Colonic mucosa (tissue), 4 donors: ENCODE results near the gene CDC42EP2. TPM values are rescaled to one million over a fixed set of nuclear protein-coding genes. Genes with fewer than 3 reads are reported as not detected.
A peak's percentile ranks its signal among the peaks of the same experiment; 100 is the strongest.

Experiments used
- DNase-seq: peaks from one replicate; pipeline ENCODE4 v3.0.0-alpha.2; 2020
- H3K27ac ChIP-seq: fragments of 200-600 bp; one replicate; pipeline ENCODE4 v1.8.0; 2021
- H3K27me3 ChIP-seq: fragments of 200-600 bp; one replicate; pipeline ENCODE4 v1.8.0; 2021
- H3K36me3 ChIP-seq: fragments of 200-600 bp; one replicate; pipeline ENCODE4 v1.8.0; 2021
- H3K4me1 ChIP-seq: fragments of 200-600 bp; one replicate; pipeline ENCODE4 v1.8.0; 2021; ENCODE audit warnings: mild to moderate bottlenecking
- H3K4me3 ChIP-seq: fragments of 200-600 bp; one replicate; pipeline ENCODE4 v1.8.0; 2021
- H3K9ac ChIP-seq, 2 donors: one replicate each; pipeline ENCODE4 v1.7.0; 2013; ENCODE audit warnings: control low read depth in 2 of 2, low read depth in 2 of 2, low read length in 2 of 2
- H3K9me3 ChIP-seq: fragments of 200-600 bp; one replicate; pipeline ENCODE4 v1.8.0; 2021
- intact Hi-C: fragments of 100-400 bp; cut with DNase I; formaldehyde crosslinking; loops from one replicate; pipeline ENCODE4 v1.14.1; 2022
- total RNA-seq, 2 donors: library from RNA; stranded (reverse); fragmentation: NEBNext Ultra II Directional in 1 of 2; extraction: Animal tissue kit (Norgen Biotek cat#: 25700) in 1 of 2; gene quantifications; one replicate each; pipeline ENCODE4 v1.2.1, GENCODE V29; 2021
- TF ChIP-seq, protein P1 (sequence below): fragments of 200-600 bp; IDR thresholded peaks from one replicate; pipeline ENCODE4 v1.8.0; 2022; ENCODE audit warnings: antibody characterized with exemption, mild to moderate bottlenecking
- donor health status: healthy.
- donor health status: DM: no; HTN: no; CAD: no.
- donor health status: DM: no; HTN: no; CAD: no.

CDC42EP2 gene, protein sequence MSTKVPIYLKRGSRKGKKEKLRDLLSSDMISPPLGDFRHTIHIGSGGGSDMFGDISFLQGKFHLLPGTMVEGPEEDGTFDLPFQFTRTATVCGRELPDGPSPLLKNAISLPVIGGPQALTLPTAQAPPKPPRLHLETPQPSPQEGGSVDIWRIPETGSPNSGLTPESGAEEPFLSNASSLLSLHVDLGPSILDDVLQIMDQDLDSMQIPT
- 10 to 100 TPM in 1 of 2 donors, 1 to 10 TPM in 1; 7.8 to 28.3 TPM for total RNA-seq

DNA sequence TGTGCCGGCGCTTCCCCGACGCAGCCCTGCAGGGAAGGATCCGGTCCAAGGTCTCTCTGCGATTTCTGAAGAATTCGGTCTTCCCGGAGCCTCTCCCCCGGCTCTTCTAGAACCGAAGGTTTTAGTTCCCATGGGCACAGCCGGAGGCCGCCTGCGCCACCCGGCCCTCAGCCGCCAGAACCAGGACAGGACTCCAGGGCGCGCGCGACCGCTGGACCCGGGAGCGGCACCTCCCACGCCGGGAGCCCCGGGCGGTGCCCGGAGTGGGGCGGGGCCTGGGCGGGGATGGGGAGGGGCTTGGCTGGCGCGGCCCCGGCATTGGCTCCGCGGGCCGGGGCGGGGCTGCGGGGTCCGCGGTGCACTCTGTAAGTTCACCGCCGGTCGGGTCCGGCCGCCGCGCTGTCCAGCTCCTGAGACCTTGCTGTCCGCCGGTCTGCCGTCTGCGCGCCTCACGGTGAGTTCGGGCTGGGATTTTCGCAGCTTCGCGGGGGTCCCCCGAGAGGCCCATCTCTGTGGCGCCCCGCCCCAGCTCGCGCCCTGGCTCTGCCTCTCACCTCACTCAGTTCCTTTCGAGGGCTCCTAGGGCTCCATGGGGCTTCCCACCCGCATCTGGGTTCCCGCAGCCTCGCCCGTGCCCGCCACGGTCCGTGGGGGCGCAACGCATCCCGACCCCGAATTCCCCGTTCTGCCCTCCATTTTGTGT, at the start of gene CDC42EP2:
TSS of gene CDC42EP2 (plus strand) at position 366 of the 703 bp plus-strand sequence. CDS start 6,033 bp downstream, outside the sequence.
- H3K27me3 ChIP-seq = no peaks in the 10 kb centered on the region

DNA sequence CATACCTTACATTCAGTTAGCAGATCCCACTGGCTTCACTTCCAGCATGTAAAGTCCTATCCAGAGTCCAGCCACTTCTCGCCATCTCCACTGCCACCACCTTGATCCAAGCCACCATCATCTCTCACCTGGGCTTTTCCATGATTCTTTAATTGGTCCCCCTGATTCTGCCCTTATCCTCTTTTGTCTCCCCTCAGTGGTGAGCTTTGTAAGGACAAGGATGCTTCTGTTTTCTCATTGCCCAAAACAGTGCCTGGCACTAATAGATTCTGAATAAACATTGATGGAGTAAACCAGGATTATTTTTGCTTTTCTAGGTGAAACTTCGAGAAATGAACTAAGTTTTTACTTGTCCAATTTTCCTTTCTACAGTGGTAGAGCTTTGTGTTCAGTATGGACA, 48.5 kb upstream of the CDC42EP2 start:
- DNase-seq = peak; percentile 37
- Histone ChIP-seq H3K4me3 (no peak overlapping the region), H3K27ac (no peak overlapping the region), H3K27me3 (no peaks in the 10 kb centered on the region), H3K36me3 (peaks cover 4% of the 10 kb centered on the region), H3K4me1 (peaks cover 5% of the 10 kb centered on the region), H3K9ac (no peak overlapping the region), H3K9me3 (no peaks in the 10 kb centered on the region)
- TF ChIP-seq, protein P1, sequence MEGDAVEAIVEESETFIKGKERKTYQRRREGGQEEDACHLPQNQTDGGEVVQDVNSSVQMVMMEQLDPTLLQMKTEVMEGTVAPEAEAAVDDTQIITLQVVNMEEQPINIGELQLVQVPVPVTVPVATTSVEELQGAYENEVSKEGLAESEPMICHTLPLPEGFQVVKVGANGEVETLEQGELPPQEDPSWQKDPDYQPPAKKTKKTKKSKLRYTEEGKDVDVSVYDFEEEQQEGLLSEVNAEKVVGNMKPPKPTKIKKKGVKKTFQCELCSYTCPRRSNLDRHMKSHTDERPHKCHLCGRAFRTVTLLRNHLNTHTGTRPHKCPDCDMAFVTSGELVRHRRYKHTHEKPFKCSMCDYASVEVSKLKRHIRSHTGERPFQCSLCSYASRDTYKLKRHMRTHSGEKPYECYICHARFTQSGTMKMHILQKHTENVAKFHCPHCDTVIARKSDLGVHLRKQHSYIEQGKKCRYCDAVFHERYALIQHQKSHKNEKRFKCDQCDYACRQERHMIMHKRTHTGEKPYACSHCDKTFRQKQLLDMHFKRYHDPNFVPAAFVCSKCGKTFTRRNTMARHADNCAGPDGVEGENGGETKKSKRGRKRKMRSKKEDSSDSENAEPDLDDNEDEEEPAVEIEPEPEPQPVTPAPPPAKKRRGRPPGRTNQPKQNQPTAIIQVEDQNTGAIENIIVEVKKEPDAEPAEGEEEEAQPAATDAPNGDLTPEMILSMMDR = no peak
- intact Hi-C loops = no loop called here

More for the DNA sequence above, at the start of gene CDC42EP2:
- intact Hi-C loops = no loop called here
- Histone ChIP-seq H3K9ac (peak within 1 kb of the TSS; percentile 84 to 88), H3K4me3 (peak within 1 kb of the TSS; percentile 58), H3K9me3 (no peaks in the 10 kb centered on the region), H3K36me3 (no peaks in the 10 kb centered on the region), H3K4me1 (peaks cover 8% of the 10 kb centered on the region), H3K27ac (peak within 1 kb of the TSS; percentile 89)
- TF ChIP-seq, protein P1 = no peak
- DNase-seq = peak; percentile 92

DNA sequence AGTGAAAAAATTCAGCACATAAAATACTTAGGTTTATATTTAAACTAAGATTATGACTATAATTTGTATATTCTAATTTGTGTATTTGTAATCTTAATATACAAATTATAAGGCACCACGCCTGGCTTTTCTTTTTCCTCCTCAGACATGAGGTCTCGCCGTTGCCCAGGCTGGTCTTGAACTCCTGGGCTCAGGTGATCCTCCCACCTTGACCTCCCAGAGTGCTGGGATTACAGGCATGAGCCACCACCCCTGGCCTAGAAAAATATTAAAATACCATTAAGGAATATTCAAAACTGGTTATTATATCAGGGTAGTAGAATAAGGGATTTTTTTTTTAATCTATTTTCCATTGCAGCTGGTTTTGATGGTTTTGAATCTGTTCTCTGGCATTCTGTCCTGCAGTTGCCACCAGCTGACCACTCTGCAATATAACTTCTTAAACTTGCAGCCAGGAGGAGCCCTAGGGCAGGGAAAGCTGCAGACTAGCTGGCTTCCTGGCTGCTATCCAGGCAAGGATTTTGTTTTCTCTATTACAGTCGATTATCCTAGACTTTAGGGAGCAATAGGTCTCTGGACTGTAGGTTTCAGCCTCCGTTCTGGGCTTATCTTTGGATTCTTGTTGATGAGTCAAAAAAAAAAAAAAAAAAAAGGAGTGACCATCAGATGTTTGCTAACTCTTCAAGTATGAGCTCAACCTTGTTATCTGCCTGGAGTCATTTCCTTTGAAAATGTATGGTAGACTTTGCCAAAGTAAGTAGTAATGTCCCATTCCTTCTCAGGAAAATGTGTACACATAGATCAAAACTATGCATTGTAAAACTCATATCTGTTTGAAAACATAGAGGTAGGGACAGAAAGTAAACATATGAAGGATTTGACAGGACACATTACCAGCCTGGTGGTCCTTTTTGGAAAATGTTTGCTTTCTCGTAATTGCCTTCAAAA, 39.7 kb upstream of the CDC42EP2 start:
- peak overlapping the region in 1 of 2 donors; percentile 29 for H3K9ac ChIP-seq
- H3K27me3 ChIP-seq = no peaks in the 10 kb centered on the region
- H3K4me3 ChIP-seq = no peak overlapping the region
- peak; percentile 88 for DNase-seq
- no peaks in the 10 kb centered on the region for H3K9me3 ChIP-seq
- TF ChIP-seq, protein P1 = peak; percentile 61
- peaks cover 4% of the 10 kb centered on the region for H3K36me3 ChIP-seq
- H3K4me1 ChIP-seq = no peaks in the 10 kb centered on the region
- peak overlapping the region; percentile 64 for H3K27ac ChIP-seq
- intact Hi-C loops = loop anchor here (2.0 kb wide), 1 partner anchor 42 kb away; no protein-coding TSS in a partner anchor

DNA sequence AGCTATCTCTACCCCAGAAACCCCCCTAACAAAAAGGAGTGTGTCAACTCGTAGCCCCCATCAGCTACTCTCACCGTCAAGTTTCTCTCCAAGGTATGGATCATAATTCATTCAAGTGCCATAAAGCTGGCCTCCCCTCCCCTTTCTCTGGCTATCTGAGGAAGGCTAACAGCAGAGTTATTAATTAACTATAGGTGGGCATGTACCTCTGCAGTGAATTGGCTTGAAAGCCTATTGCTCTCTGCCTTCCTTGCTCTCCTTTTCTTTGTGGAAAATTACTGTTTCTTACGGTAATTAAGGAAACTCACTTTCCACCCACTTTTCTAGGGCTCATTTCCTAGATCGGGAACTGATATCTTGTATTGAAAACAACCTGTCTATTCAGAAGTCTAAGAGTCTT, 38.8 kb upstream of the CDC42EP2 start:
- no peaks in the 10 kb centered on the region for H3K27me3 ChIP-seq
- peaks cover 2% of the 10 kb centered on the region for H3K36me3 ChIP-seq
- intact Hi-C loops = loop anchor here (2.0 kb wide), 2 partner anchors 41 to 53 kb away; no protein-coding TSS in a partner anchor
- H3K4me1 ChIP-seq = peaks cover 5% of the 10 kb centered on the region
- TF ChIP-seq, protein P1 = no peak
- H3K9ac ChIP-seq = peak overlapping the region in 1 of 2 donors; percentile 29
- H3K27ac ChIP-seq = peak overlapping the region; percentile 64
- no peak overlapping the region for H3K4me3 ChIP-seq
- DNase-seq = no peak
- H3K9me3 ChIP-seq = no peaks in the 10 kb centered on the region
